Measurements from ENCODE around the gene ANKRD33B. TPM values are rescaled to one million over a fixed set of nuclear protein-coding genes. Genes with fewer than 3 reads are reported as not detected.

ANKRD33B gene
- total and polyA plus RNA-seq, 2 of the 8 experiments (the other 6 are each of a cell fraction or from before 2014, with no cell fraction given) = 6.9 to 20.6 TPM

GRCh38 chr5:10596886-10597451, 33.1 kb downstream of the ANKRD33B start:
- H2AFZ ChIP-seq (ENCODE audit: low read length) = no peak overlapping the region
- no peaks in the 10 kb centered on the region for H3K23me2 ChIP-seq (ENCODE audit: low read depth, low read length)
- no peak overlapping the region for H3K4ac ChIP-seq (replicated peaks; ENCODE audit: insufficient read length, low read depth, low read length)
- no peak overlapping the region for H3K27ac ChIP-seq (ENCODE audit: low read depth, low read length)
- DNase-seq (ENCODE audit: low read depth in 1 of 2, low spot score in 2 of 2) (no peak), FAIRE-seq (no peak)
- H4K91ac ChIP-seq (replicated peaks; ENCODE audit: insufficient read length, low read length) = no peak overlapping the region
- no peaks in the 10 kb centered on the region for H3K9me3 ChIP-seq (ENCODE audit: insufficient read depth in 2 of 2, low read depth in 1 of 2, low read length in 1 of 2)
- H3K79me1 ChIP-seq (ENCODE audit: low read depth, low read length) = no peaks in the 10 kb centered on the region; the same call in 1 of the 2 replicates
- no peak overlapping the region for H2BK5ac ChIP-seq (ENCODE audit: low read depth, low read length)
- no peak overlapping the region for H3K14ac ChIP-seq (ENCODE audit: insufficient read length)
- H2BK12ac ChIP-seq (ENCODE audit: low read depth, low read length) = no peak overlapping the region
- H3K23ac ChIP-seq (ENCODE audit: insufficient read length) = no peak overlapping the region
- no peak overlapping the region for H3K56ac ChIP-seq (replicated peaks; ENCODE audit: insufficient read length, low read depth, low read length)
- ChIA-PET POLR2A (ENCODE audit: partially characterized antibody) (no interaction called here), CTCF (ENCODE audit: partially characterized antibody) (interaction anchor here (0.8 to 2.4 kb wide), 6 partner anchors 10 to 93 kb away, joined by 3 to 6 read pairs (median 4); no protein-coding TSS in a partner anchor)
- H3K79me2 ChIP-seq (ENCODE audit: control insufficient read depth in 1 of 2, insufficient read depth in 2 of 2, low read length in 2 of 2) = no peaks in the 10 kb centered on the region; a peak in 1 of 4 replicates
- no peak overlapping the region for H4K8ac ChIP-seq (ENCODE audit: extremely low read depth, insufficient read depth, low read length)
- no peaks in the 10 kb centered on the region for H4K20me1 ChIP-seq (replicated peaks in 1 of 2; ENCODE audit: control insufficient read depth in 1 of 2, insufficient read depth in 2 of 2, low read length in 2 of 2)
- WGBS, 2 experiments (ENCODE audit: extremely low coverage in 1 of 2, insufficient coverage in 1 of 2, insufficient read length in 1 of 2, insufficient replicate concordance in 2 of 2, low coverage in 1 of 2, low lambda C conversion rate in 2 of 2, missing lambda C conversion rate in 1 of 2) = 85% methylated on average over 1 of the region's 1 CpG; no CpG with 5 or more reads in 1 of the 2 experiments
- H3K27me3 ChIP-seq (replicated peaks in 1 of 4; ENCODE audit: control insufficient read depth in 3 of 4, extremely low read depth in 1 of 4, insufficient read depth in 3 of 4, low read length in 3 of 4) = no peaks in the 10 kb centered on the region
- TF ChIP-seq EZH2 (IDR thresholded peaks at IDR 0.05; ENCODE audit: low read depth, low read length, severe bottlenecking) (no peak), GTF2F1 (IDR thresholded peaks at IDR 0.05; ENCODE audit: borderline replicate concordance, low read depth, low read length) (no peak), SIRT6 (IDR thresholded peaks at IDR 0.05; ENCODE audit: low read length) (no peak), CREB1 (IDR thresholded peaks at IDR 0.05) (no peak), SP2 (IDR thresholded peaks at IDR 0.05; ENCODE audit: low read length) (no peak), NANOG (IDR thresholded peaks at IDR 0.05; ENCODE audit: insufficient read depth, low read depth, low read length, poor library complexity, severe bottlenecking) (no peak), SP4 (IDR thresholded peaks at IDR 0.05; ENCODE audit: low read length) (no peak), GABPA (IDR thresholded peaks at IDR 0.05; ENCODE audit: borderline replicate concordance, insufficient read depth, low read length) (no peak), SUZ12 (IDR thresholded peaks at IDR 0.05; ENCODE audit: low read length) (no peak), CBX8 (IDR thresholded peaks at IDR 0.05; ENCODE audit: borderline replicate concordance, low read depth, low read length) (no peak), SIN3A (conservative IDR thresholded peaks at IDR 0.05 in 1 of 2, IDR thresholded peaks at IDR 0.05 in 1 of 2; ENCODE audit: low read depth in 1 of 2, low read length in 2 of 2) (no peak), HDAC2 (IDR thresholded peaks at IDR 0.05; ENCODE audit: borderline replicate concordance in 1 of 2, low read depth in 2 of 2, low read length in 2 of 2) (no peak)
- H4K5ac ChIP-seq (ENCODE audit: insufficient read length, low read depth, low read length) = no peak overlapping the region
- no peaks in the 10 kb centered on the region for H3K36me3 ChIP-seq (ENCODE audit: control insufficient read depth in 2 of 4, insufficient read depth in 4 of 4, low read length in 3 of 4)
- H3K18ac ChIP-seq (ENCODE audit: extremely low read depth, low read length) = no peak overlapping the region
- H2BK120ac ChIP-seq (replicated peaks; ENCODE audit: low read depth, low read length) = no peak overlapping the region
- no peak overlapping the region for H2BK15ac ChIP-seq (ENCODE audit: low read length)
- no peak overlapping the region for H2AK5ac ChIP-seq (ENCODE audit: low read depth, low read length)
- no peak overlapping the region for H2BK20ac ChIP-seq (ENCODE audit: low read length)
- H3K9ac ChIP-seq (replicated peaks in 1 of 4; ENCODE audit: extremely low read depth in 1 of 4, low read depth in 3 of 4, low read length in 3 of 4) = no peak overlapping the region
- peaks cover 0 to 6% (median 0%) of the 10 kb centered on the region in 4 experiments; a peak in 2 of 7 replicates for H3K4me1 ChIP-seq (replicated peaks in 1 of 4; ENCODE audit: control insufficient read depth in 3 of 4, insufficient read depth in 4 of 4, low read length in 3 of 4)
- H3K4me2 ChIP-seq (ENCODE audit: insufficient read depth in 1 of 2, low read depth in 2 of 2, low read length in 2 of 2) = no peak overlapping the region
- no peak overlapping the region for H3K4me3 ChIP-seq (ENCODE audit: extremely low read depth in 1 of 4, insufficient read depth in 2 of 4, low read depth in 3 of 4, low read length in 4 of 4)
